H1 (cell line): Measurements from ENCODE around the gene HIVEP3. TPM values are rescaled to one million over a fixed set of nuclear protein-coding genes. Genes with fewer than 3 reads are reported as not detected.

Source experiments
- CTCF ChIA-PET: fragments of 300-600 bp; sonication (Branson Sonifier 250); formaldehyde crosslinking; loops from one replicate; lab custom pipeline; 2021; ENCODE audit not compliant: partially characterized antibody; lab: Charles Lee
- POLR2A ChIA-PET: fragments of 300-600 bp; sonication (Branson Sonifier 250); formaldehyde crosslinking; loops from one replicate; lab custom pipeline; 2021; ENCODE audit warnings: inconsistent platforms; ENCODE audit not compliant: partially characterized antibody; lab: Charles Lee
- DNase-seq, 2 experiments: peaks; one replicate each; pipeline versions ENCODE4 v3.0.0 to v3.0.0-alpha.2; 2010 to 2022; ENCODE audit warnings: low spot score in 2 of 2, low read depth in 1 of 2, mixed read lengths in 1 of 2
- FAIRE-seq: peaks from 2 replicates; lab custom pipeline; 2011; peaks lifted over from hg19 to GRCh38; lab: Jason Lieb, UNC
- H2AFZ ChIP-seq: 2 replicates; pipeline ENCODE4 v1.8.1; 2012; ENCODE audit warnings: low read length, inconsistent platforms
- H2AK5ac ChIP-seq: 2 replicates; pipeline ENCODE4 v1.6.1; 2013; ENCODE audit warnings: low read depth, low read length
- H2BK120ac ChIP-seq: replicated peaks from 2 replicates; pipeline ENCODE3; 2013; ENCODE audit warnings: low read depth, low read length, inconsistent platforms
- H2BK12ac ChIP-seq: 2 replicates; pipeline ENCODE4 v1.6.1; 2013; ENCODE audit warnings: low read depth, low read length
- H2BK15ac ChIP-seq: 2 replicates; pipeline ENCODE4 v1.6.1; 2013; ENCODE audit warnings: low read length
- H2BK20ac ChIP-seq: 2 replicates; pipeline ENCODE4 v1.6.1; 2013; ENCODE audit warnings: low read length
- H2BK5ac ChIP-seq: 2 replicates; pipeline ENCODE4 v1.6.1; 2013; ENCODE audit warnings: low read depth, low read length
- H3K14ac ChIP-seq: 2 replicates; pipeline ENCODE4 v1.6.1; 2013; ENCODE audit warnings: inconsistent platforms; ENCODE audit not compliant: insufficient read length
- H3K18ac ChIP-seq: 2 replicates; pipeline ENCODE4 v1.6.1; 2013; ENCODE audit warnings: low read length; ENCODE audit errors: extremely low read depth
- H3K23ac ChIP-seq: 2 replicates; pipeline ENCODE4 v1.6.1; 2013; ENCODE audit warnings: inconsistent platforms; ENCODE audit not compliant: insufficient read length
- H3K23me2 ChIP-seq: 2 replicates; pipeline ENCODE4 v1.6.1; 2013; ENCODE audit warnings: low read depth, low read length
- H3K27ac ChIP-seq: 2 replicates; pipeline ENCODE4 v1.6.1; 2011; ENCODE audit warnings: low read depth, low read length, inconsistent platforms
- H3K27me3 ChIP-seq, 4 experiments: replicated peaks in 1 of 4; 1 replicate in 1 of 4; 2 replicates in 3 of 4; pipeline versions ENCODE4 v1.6.1 to v1.8.1; 2011 to 2013; ENCODE audit warnings: low read length in 3 of 4, mild to moderate bottlenecking in 3 of 4, inconsistent platforms in 2 of 4, mixed read lengths in 2 of 4, moderate library complexity in 1 of 4; ENCODE audit not compliant: control insufficient read depth in 3 of 4, insufficient read depth in 3 of 4; ENCODE audit errors: extremely low read depth in 1 of 4
- H3K36me3 ChIP-seq, 4 experiments: 2 replicates each; pipeline versions ENCODE4 v1.6.1 to v1.8.1; 2011 to 2013; ENCODE audit warnings: mild to moderate bottlenecking in 4 of 4, low read length in 3 of 4, moderate library complexity in 2 of 4, control low read depth in 1 of 4, inconsistent platforms in 1 of 4; ENCODE audit not compliant: insufficient read depth in 4 of 4, control insufficient read depth in 2 of 4
- H3K4ac ChIP-seq: replicated peaks from 2 replicates; pipeline ENCODE3; 2013; ENCODE audit warnings: low read length, low read depth, mixed read lengths, inconsistent platforms; ENCODE audit not compliant: insufficient read length
- H3K4me1 ChIP-seq, 4 experiments: replicated peaks in 1 of 4; 1 replicate in 1 of 4; 2 replicates in 3 of 4; pipeline versions ENCODE4 v1.6.1 to v1.8.1; 2011 to 2013; ENCODE audit warnings: low read length in 3 of 4, inconsistent platforms in 2 of 4, mixed read lengths in 1 of 4; ENCODE audit not compliant: insufficient read depth in 4 of 4, control insufficient read depth in 3 of 4
- H3K4me2 ChIP-seq, 2 experiments: 2 replicates each; pipeline versions ENCODE4 v1.6.1 to v1.8.1; 2011 to 2013; ENCODE audit warnings: low read depth in 2 of 2, low read length in 2 of 2, control low read depth in 1 of 2, inconsistent platforms in 1 of 2, mild to moderate bottlenecking in 1 of 2; ENCODE audit not compliant: insufficient read depth in 1 of 2
- H3K4me3 ChIP-seq, 4 experiments: fragments of 200-600, 300-600 bp in 1 of 4; sonication (generic), shearing (Covaris generic), sonication (Bioruptor Twin) in 1 of 4; 2 replicates each; pipeline versions ENCODE4 v1.5.1 to v1.8.1; 2011 to 2016; ENCODE audit warnings: low read length in 4 of 4, low read depth in 3 of 4, control low read depth in 2 of 4, inconsistent platforms in 2 of 4, mild to moderate bottlenecking in 2 of 4, mixed read lengths in 1 of 4, moderate library complexity in 1 of 4; ENCODE audit not compliant: insufficient read depth in 2 of 4; ENCODE audit errors: extremely low read depth in 1 of 4
- H3K56ac ChIP-seq: replicated peaks from 2 replicates; pipeline ENCODE3; 2013; ENCODE audit warnings: low read depth, mild to moderate bottlenecking, mixed read lengths, low read length, inconsistent platforms; ENCODE audit not compliant: insufficient read length
- H3K79me1 ChIP-seq: 2 replicates; pipeline ENCODE4 v1.6.1; 2013; ENCODE audit warnings: low read depth, low read length, control low read depth
- H3K79me2 ChIP-seq, 2 experiments: 2 replicates each; pipeline versions ENCODE4 v1.6.1 to v1.8.1; 2012 to 2013; ENCODE audit warnings: low read length in 2 of 2, mild to moderate bottlenecking in 2 of 2, inconsistent platforms in 1 of 2; ENCODE audit not compliant: insufficient read depth in 2 of 2, control insufficient read depth in 1 of 2
- H3K9ac ChIP-seq, 4 experiments: replicated peaks in 1 of 4; 1 replicate in 1 of 4; 2 replicates in 3 of 4; pipeline versions ENCODE4 v1.6.1 to v1.8.1; 2011 to 2013; ENCODE audit warnings: low read depth in 3 of 4, low read length in 3 of 4, control low read depth in 2 of 4, mild to moderate bottlenecking in 2 of 4, moderate library complexity in 2 of 4, inconsistent platforms in 1 of 4; ENCODE audit errors: extremely low read depth in 1 of 4
- H3K9me3 ChIP-seq, 2 experiments: 2 replicates each; pipeline versions ENCODE4 v1.6.1 to v1.8.1; 2012 to 2013; ENCODE audit warnings: mild to moderate bottlenecking in 2 of 2, moderate library complexity in 2 of 2, control low read depth in 1 of 2, inconsistent platforms in 1 of 2, low read depth in 1 of 2, low read length in 1 of 2, mixed read lengths in 1 of 2; ENCODE audit not compliant: insufficient read depth in 2 of 2
- H4K20me1 ChIP-seq, 2 experiments: replicated peaks in 1 of 2; 2 replicates each; pipeline versions ENCODE3 to v1.8.1; 2011 to 2013; ENCODE audit warnings: inconsistent platforms in 2 of 2, low read length in 2 of 2, mild to moderate bottlenecking in 1 of 2; ENCODE audit not compliant: insufficient read depth in 2 of 2, control insufficient read depth in 1 of 2
- H4K5ac ChIP-seq: 2 replicates; pipeline ENCODE4 v1.6.1; 2013; ENCODE audit warnings: low read length, low read depth, mixed read lengths, inconsistent platforms; ENCODE audit not compliant: insufficient read length
- H4K8ac ChIP-seq: 2 replicates; pipeline ENCODE4 v1.8.0; 2013; ENCODE audit warnings: mild to moderate bottlenecking, moderate library complexity, low read length, inconsistent platforms; ENCODE audit not compliant: insufficient read depth; ENCODE audit errors: extremely low read depth
- H4K91ac ChIP-seq: replicated peaks from 2 replicates; pipeline ENCODE3; 2013; ENCODE audit warnings: low read length, mixed read lengths, inconsistent platforms; ENCODE audit not compliant: insufficient read length
- CBX5 ChIP-seq: fragments of 300-800, 300-1000 bp; sonication (generic); IDR thresholded peaks from 2 replicates; pipeline ENCODE4 v1.7.1; 2016; ENCODE audit warnings: antibody characterized with exemption, low read length, low read depth
- CBX8 ChIP-seq: fragments of 300-800, 300-1000 bp; sonication (generic); IDR thresholded peaks from 2 replicates; pipeline ENCODE4 v1.7.1; 2016; ENCODE audit warnings: low read depth, low read length, borderline replicate concordance
- GABPA ChIP-seq: IDR thresholded peaks from 2 replicates; pipeline ENCODE4 v1.6.1; 2011; ENCODE audit warnings: mild to moderate bottlenecking, low read length, moderate library complexity, borderline replicate concordance; ENCODE audit not compliant: insufficient read depth
- MAFK ChIP-seq: IDR thresholded peaks from 2 replicates; pipeline ENCODE4 v1.6.1; 2012; ENCODE audit warnings: low read depth, mild to moderate bottlenecking, improper control_type of control experiment, low read length
- MAX ChIP-seq: IDR thresholded peaks from 2 replicates; pipeline ENCODE4 v1.6.1; 2012; ENCODE audit warnings: inconsistent platforms
- SAP30 ChIP-seq: fragments of 300-600 bp; sonication (generic); IDR thresholded peaks from 2 replicates; pipeline ENCODE4 v1.7.1; 2012; ENCODE audit warnings: low read length, moderate library complexity, mild to moderate bottlenecking, inconsistent platforms; ENCODE audit not compliant: insufficient read depth, insufficient replicate concordance
- SIN3A ChIP-seq, 2 experiments: IDR thresholded peaks in 1 of 2; conservative IDR thresholded peaks in 1 of 2; 2 replicates each; pipeline ENCODE4 v1.6.1; 2011 to 2012; ENCODE audit warnings: low read length in 2 of 2, improper control_type of control experiment in 1 of 2, low read depth in 1 of 2, mild to moderate bottlenecking in 1 of 2
- SP1 ChIP-seq: IDR thresholded peaks from 2 replicates; pipeline ENCODE4 v1.6.1; 2011; ENCODE audit warnings: low read depth, low read length
- SUZ12 ChIP-seq: fragments of 200-600 bp; sonication (generic); IDR thresholded peaks from 2 replicates; pipeline ENCODE4 v1.6.1; 2012; ENCODE audit warnings: mild to moderate bottlenecking, inconsistent platforms, low read length, moderate library complexity, mixed read lengths
- WGBS, 2 experiments: shearing (Covaris generic) in 1 of 2; methylation state at CpG; one replicate each; pipeline versions ENCODE4 v1.1.6 to v1.1.7; 2013 to 2015; ENCODE audit warnings: low lambda C conversion rate in 2 of 2, mixed read lengths in 2 of 2, inconsistent platforms in 1 of 2, low coverage in 1 of 2, missing lambda C conversion rate in 1 of 2; ENCODE audit not compliant: insufficient replicate concordance in 2 of 2, insufficient coverage in 1 of 2, insufficient read length in 1 of 2; ENCODE audit errors: extremely low coverage in 1 of 2, missing lambda C conversion rate in 1 of 2; 5-methylcytosine and 5-hydroxymethylcytosine counted together
- polyA plus RNA-seq, 7 experiments: library from polyadenylated mRNA; depleted of rRNA in 3 of 7; stranded (reverse) in 5 of 7; unstranded in 2 of 7; fragments of >200 nt in 5 of 7; fragments of 200-250 nt in 2 of 7; gene quantifications; 1 replicate in 5 of 7; 2 replicates in 1 of 7; 4 replicates in 1 of 7; pipeline versions ENCODE4 v1.2.1 to v1.2.3, GENCODE V29; 2011 to 2013; ENCODE audit warnings: missing spikeins in 2 of 7, mixed read lengths in 2 of 7
- total RNA-seq: library from RNA; stranded (reverse); fragmentation: NEBNext Ultra II Directional; extraction: Animal tissue kit (Norgen Biotek cat#: 25700); gene quantifications from 2 replicates; pipeline ENCODE4 v1.2.1, GENCODE V29; 2021
- TF ChIP-seq, protein P1 (sequence below): IDR thresholded peaks from 2 replicates; pipeline ENCODE4 v1.6.1; 2012; ENCODE audit warnings: inconsistent platforms

The HIVEP3 gene
- total and polyA plus RNA-seq, 2 of the 8 experiments (the other 6 are each of a cell fraction or from before 2014, with no cell fraction given): 0.24 to 0.69 TPM

DNA sequence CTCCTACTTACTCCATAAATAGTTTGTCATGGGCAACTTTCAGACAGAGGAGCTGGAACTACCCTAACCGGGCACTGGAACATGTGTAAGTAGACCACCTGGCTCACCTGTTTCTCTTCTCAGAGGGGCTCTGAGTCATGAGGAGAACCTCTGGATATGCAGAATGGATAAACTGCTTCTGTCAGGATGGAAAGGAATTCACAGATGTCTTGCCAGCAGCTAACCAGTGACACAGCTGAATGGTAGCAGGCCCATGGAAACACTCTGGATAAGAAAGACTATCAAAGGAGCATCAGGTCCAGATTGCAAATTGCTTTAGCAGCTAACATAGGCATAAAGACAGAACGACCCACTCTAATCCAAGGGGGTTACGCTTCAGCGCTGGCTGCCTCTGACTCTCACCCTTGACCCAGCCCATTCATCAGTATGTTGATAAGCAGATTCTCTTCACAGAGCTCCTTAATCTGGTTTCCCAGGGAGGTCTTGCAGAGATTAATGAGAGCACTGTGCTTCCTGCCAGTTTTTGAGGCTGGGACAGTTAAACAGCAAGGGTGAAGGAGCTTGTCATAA is 54.2 kb downstream of the HIVEP3 start:
- CTCF ChIA-PET: interaction anchor here (1.1 to 1.8 kb wide), 2 partner anchors 11 to 34 kb away, joined by 3 to 6 read pairs; no protein-coding TSS in a partner anchor

More for the DNA sequence above, 54.2 kb downstream of the HIVEP3 start:
- TF ChIP-seq SUZ12: no peak
- TF ChIP-seq CBX5: no peak
- no peak for TF ChIP-seq SIN3A (conservative IDR thresholded peaks at IDR 0.05 in 1 of 2, IDR thresholded peaks at IDR 0.05 in 1 of 2; ENCODE audit: low read depth in 1 of 2, low read length in 2 of 2)
- TF ChIP-seq, protein P1, sequence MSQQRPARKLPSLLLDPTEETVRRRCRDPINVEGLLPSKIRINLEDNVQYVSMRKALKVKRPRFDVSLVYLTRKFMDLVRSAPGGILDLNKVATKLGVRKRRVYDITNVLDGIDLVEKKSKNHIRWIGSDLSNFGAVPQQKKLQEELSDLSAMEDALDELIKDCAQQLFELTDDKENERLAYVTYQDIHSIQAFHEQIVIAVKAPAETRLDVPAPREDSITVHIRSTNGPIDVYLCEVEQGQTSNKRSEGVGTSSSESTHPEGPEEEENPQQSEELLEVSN: no peak
- TF ChIP-seq SP1: no peak
- TF ChIP-seq MAX: no peak
- TF ChIP-seq SAP30: no peak
- no peak for TF ChIP-seq MAFK
- no peak for TF ChIP-seq GABPA
- TF ChIP-seq CBX8: no peak
- no peak overlapping the region for H3K4me2 ChIP-seq
- no peak overlapping the region for H3K18ac ChIP-seq
- H3K56ac ChIP-seq: no peak overlapping the region
- H2AK5ac ChIP-seq: no peak overlapping the region
- no peak overlapping the region for H2BK5ac ChIP-seq
- no peak overlapping the region for H3K9ac ChIP-seq
- H2BK15ac ChIP-seq: no peak overlapping the region
- FAIRE-seq: no peak
- POLR2A ChIA-PET: interaction anchor here (1.3 kb wide), 1 partner anchor 20 kb away, joined by 4 read pairs; no protein-coding TSS in a partner anchor
- H3K4ac ChIP-seq: no peak overlapping the region
- H4K8ac ChIP-seq: no peak overlapping the region
- no peak for DNase-seq
- H3K27ac ChIP-seq: no peak overlapping the region
- H3K23me2 ChIP-seq: no peaks in the 10 kb centered on the region
- H3K27me3 ChIP-seq: no peaks in the 10 kb centered on the region
- H3K36me3 ChIP-seq: no peaks in the 10 kb centered on the region
- H2AFZ ChIP-seq: no peak overlapping the region
- H3K9me3 ChIP-seq: no peaks in the 10 kb centered on the region
- no peak overlapping the region for H3K14ac ChIP-seq
- H3K79me1 ChIP-seq: no peaks in the 10 kb centered on the region
- no peak overlapping the region for H2BK12ac ChIP-seq
- no peak overlapping the region for H2BK20ac ChIP-seq
- no peaks in the 10 kb centered on the region for H4K20me1 ChIP-seq
- 91% methylated on average over 4 of the region's 4 CpGs; no CpG with 5 or more reads in 1 of the 2 experiments for WGBS, 2 experiments
- no peak overlapping the region for H4K5ac ChIP-seq
- H4K91ac ChIP-seq: no peak overlapping the region
- H3K4me3 ChIP-seq: no peak overlapping the region
- H3K79me2 ChIP-seq: no peaks in the 10 kb centered on the region
- H2BK120ac ChIP-seq: no peak overlapping the region
- no peak overlapping the region for H3K23ac ChIP-seq
- peaks cover 3 to 11% (median 7%) of the 10 kb centered on the region in 4 experiments for H3K4me1 ChIP-seq
